GM12872 (cell line): ENCODE measurements around the gene STAT5A.

ENCODE experiments used
- CTCF ChIP-seq: IDR thresholded peaks from 3 replicates; pipeline ENCODE4 v1.5.1; 2011; ENCODE audit warnings: low read depth, mild to moderate bottlenecking, low read length, moderate library complexity; ENCODE audit not compliant: insufficient read depth

The STAT5A gene

GRCh38 chr17:42316755-42317154 is 28.5 kb downstream of the STAT5A start:
- no peak for TF ChIP-seq CTCF

GRCh38 chr17:42317266-42317845 is 29.1 kb downstream of the STAT5A start:
- TF ChIP-seq CTCF: no peak

GRCh38 chr17:42321555-42321954 is 33.3 kb downstream of the STAT5A start:
- no peak for TF ChIP-seq CTCF

- peak; percentile 100 for TF ChIP-seq CTCF
These were observed 34.3 kb downstream of the STAT5A start for GRCh38 chr17:42322382-42323267.

GRCh38 chr17:42323268-42323773 is 35.0 kb downstream of the STAT5A start:
- TF ChIP-seq CTCF: no peak

- no peak for TF ChIP-seq CTCF
These were observed 36.7 kb downstream of the STAT5A start for GRCh38 chr17:42325026-42325425.
